Measurements from ENCODE around the gene OSBPL10.
A peak's percentile ranks its signal among the peaks of the same experiment; 100 is the strongest.
"Not testable (repeated sequence)": the region's sequence is repeated elsewhere in the genome, so short reads cannot be mapped to it uniquely, and the experiment has no call there.

Gene OSBPL10

DNA sequence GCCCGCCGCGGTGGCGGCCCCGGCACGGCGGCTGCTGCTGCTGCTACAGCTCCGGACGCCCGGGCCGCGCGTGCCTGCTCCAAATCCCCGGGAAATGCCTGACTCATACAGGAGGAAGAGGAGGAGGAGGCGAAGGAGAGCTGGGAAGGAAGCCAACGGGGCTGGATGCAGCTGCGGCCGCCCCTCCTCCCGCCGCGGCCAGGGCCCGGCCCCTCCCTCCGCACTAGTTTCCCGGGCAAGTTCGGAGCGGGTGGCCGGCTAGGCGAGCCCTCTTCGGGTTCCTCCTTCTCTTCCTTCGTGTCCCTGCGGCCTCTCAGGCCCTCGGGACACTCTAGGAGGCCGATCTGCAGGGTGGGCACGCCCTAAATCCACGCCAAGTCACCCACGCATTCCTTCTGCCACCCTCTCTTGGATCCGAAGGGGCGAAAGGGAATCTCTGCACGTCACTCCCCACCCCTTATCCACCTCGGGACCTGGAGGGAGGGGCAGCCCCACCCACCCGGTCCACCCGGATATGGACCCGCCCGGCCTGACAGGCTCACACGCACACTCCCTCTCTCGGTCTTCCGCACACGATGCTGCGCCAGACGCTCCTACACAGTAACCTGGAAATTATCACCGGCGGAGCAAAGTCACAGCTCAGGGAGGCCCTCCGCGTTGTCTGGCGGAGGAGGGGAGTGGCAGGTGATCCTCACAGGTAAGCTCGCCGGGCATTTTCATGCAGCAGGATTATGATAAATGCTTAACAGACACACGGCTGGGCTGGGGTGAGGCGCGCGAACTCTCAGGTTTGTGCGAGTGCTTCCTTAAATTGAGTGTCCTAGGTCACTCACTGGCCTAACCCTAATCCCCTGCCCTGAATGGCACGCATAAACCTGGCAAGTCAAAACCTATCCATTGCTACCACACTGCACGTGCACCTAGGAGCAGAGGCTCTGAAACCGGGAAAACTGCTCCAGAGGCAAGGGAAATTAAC lies at the start of gene OSBPL10, which contains the start of gene ZNF860:
Gene OSBPL10 (minus strand): TSS at position 57 of the 976 bp plus-strand sequence. CDS start 83 bp downstream, outside the sequence.
Gene ZNF860 (plus strand): TSS at position 545 of the 976 bp plus-strand sequence. CDS start 7,330 bp downstream, outside the sequence.
- Histone ChIP-seq H3K4me3 (ENCODE audit: low read length) (peak within 1 kb of the TSS; percentile 90), H3K9ac (ENCODE audit: low read depth, low read length) (peak within 1 kb of the TSS; percentile 81; the same call in 1 of the 2 replicates), H3K27me3 (ENCODE audit: insufficient read depth, low read length) (peaks cover 22% of the 10 kb centered on the region), H3K4me1 (ENCODE audit: insufficient read depth, low read length) (peaks cover 6% of the 10 kb centered on the region; the same call in 1 of the 2 replicates), H3K36me3 (ENCODE audit: insufficient read depth, low read depth, low read length) (peaks cover 8% of the 10 kb centered on the region; the same call in 1 of the 2 replicates), H3K9me3 (ENCODE audit: insufficient read depth, low read depth, low read length) (no peaks in the 10 kb centered on the region), H3K27ac (ENCODE audit: low read length) (peak within 1 kb of the TSS; percentile 44)

DNA sequence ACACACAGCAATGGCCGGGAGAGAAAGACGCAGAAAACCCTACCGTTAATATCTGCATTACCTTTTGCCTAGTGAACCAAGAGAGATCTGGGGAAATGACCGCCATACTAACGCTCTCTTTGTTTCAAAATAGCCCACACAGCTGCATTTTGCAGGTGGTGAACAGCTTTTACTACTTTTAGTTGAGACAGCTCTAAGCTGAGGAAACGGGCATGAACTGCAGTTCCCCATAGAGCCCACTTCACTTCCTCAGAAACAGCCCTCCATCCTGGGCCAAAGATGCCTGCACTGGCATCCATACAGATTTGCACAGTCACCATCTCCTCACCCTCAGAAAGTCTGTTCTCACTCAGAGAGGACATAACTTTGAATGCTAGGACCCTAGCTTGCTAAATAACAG lies 45.5 kb upstream of the OSBPL10 start:
- Histone ChIP-seq H3K36me3 (ENCODE audit: insufficient read depth, low read depth, low read length) (no peaks in the 10 kb centered on the region), H3K4me1 (ENCODE audit: insufficient read depth, low read length) (no peaks in the 10 kb centered on the region), H3K27me3 (ENCODE audit: insufficient read depth, low read length) (no peaks in the 10 kb centered on the region), H3K4me3 (ENCODE audit: low read length) (no peak overlapping the region), H3K9me3 (ENCODE audit: insufficient read depth, low read depth, low read length) (no peaks in the 10 kb centered on the region), H3K27ac (ENCODE audit: low read length) (no peak overlapping the region), H3K9ac (ENCODE audit: low read depth, low read length) (no peak overlapping the region)

GRCh38 chr3:32022947-32023346 lies 41.9 kb upstream of the OSBPL10 start:
- H3K4me3 ChIP-seq (ENCODE audit: low read length), result no peak overlapping the region
- no peaks in the 10 kb centered on the region for H3K9me3 ChIP-seq (ENCODE audit: insufficient read depth, low read depth, low read length)

GRCh38 chr3:32021748-32022147 lies 40.7 kb upstream of the OSBPL10 start:
- no peak overlapping the region for H3K27ac ChIP-seq (ENCODE audit: low read length)
- H3K27me3 ChIP-seq (ENCODE audit: insufficient read depth, low read length), result no peaks in the 10 kb centered on the region
- H3K4me1 ChIP-seq (ENCODE audit: insufficient read depth, low read length), result no peaks in the 10 kb centered on the region

More at GRCh38 chr3:32022947-32023346, 41.9 kb upstream of the OSBPL10 start:
- Histone ChIP-seq H3K27ac (ENCODE audit: low read length) (no peak overlapping the region), H3K27me3 (ENCODE audit: insufficient read depth, low read length) (no peaks in the 10 kb centered on the region), H3K36me3 (ENCODE audit: insufficient read depth, low read depth, low read length) (no peaks in the 10 kb centered on the region), H3K4me1 (ENCODE audit: insufficient read depth, low read length) (no peaks in the 10 kb centered on the region), H3K9ac (ENCODE audit: low read depth, low read length) (no peak overlapping the region)

GRCh38 chr3:32021155-32021554 lies 40.1 kb upstream of the OSBPL10 start:
- Histone ChIP-seq H3K9me3 (ENCODE audit: insufficient read depth, low read depth, low read length) (no peaks in the 10 kb centered on the region), H3K4me3 (ENCODE audit: low read length) (no peak overlapping the region), H3K9ac (ENCODE audit: low read depth, low read length) (no peak overlapping the region), H3K36me3 (ENCODE audit: insufficient read depth, low read depth, low read length) (no peaks in the 10 kb centered on the region), H3K4me1 (ENCODE audit: insufficient read depth, low read length) (no peaks in the 10 kb centered on the region), H3K27ac (ENCODE audit: low read length) (no peak overlapping the region), H3K27me3 (ENCODE audit: insufficient read depth, low read length) (no peaks in the 10 kb centered on the region)

More at GRCh38 chr3:32021748-32022147, 40.7 kb upstream of the OSBPL10 start:
- no peak overlapping the region for H3K9ac ChIP-seq (ENCODE audit: low read depth, low read length)
- no peaks in the 10 kb centered on the region for H3K9me3 ChIP-seq (ENCODE audit: insufficient read depth, low read depth, low read length)
- no peaks in the 10 kb centered on the region for H3K36me3 ChIP-seq (ENCODE audit: insufficient read depth, low read depth, low read length)
- no peak overlapping the region for H3K4me3 ChIP-seq (ENCODE audit: low read length)

- no peak overlapping the region for H3K9ac ChIP-seq (ENCODE audit: low read depth, low read length)
- no peak overlapping the region for H3K27ac ChIP-seq (ENCODE audit: low read length)
- no peak overlapping the region for H3K4me3 ChIP-seq (ENCODE audit: low read length)
- no peaks in the 10 kb centered on the region for H3K27me3 ChIP-seq (ENCODE audit: insufficient read depth, low read length)
- H3K36me3 ChIP-seq (ENCODE audit: insufficient read depth, low read depth, low read length), result no peaks in the 10 kb centered on the region
- H3K9me3 ChIP-seq (ENCODE audit: insufficient read depth, low read depth, low read length), result no peaks in the 10 kb centered on the region
- no peaks in the 10 kb centered on the region for H3K4me1 ChIP-seq (ENCODE audit: insufficient read depth, low read length)
These were observed 37.9 kb upstream of the OSBPL10 start for GRCh38 chr3:32018757-32019564.

DNA sequence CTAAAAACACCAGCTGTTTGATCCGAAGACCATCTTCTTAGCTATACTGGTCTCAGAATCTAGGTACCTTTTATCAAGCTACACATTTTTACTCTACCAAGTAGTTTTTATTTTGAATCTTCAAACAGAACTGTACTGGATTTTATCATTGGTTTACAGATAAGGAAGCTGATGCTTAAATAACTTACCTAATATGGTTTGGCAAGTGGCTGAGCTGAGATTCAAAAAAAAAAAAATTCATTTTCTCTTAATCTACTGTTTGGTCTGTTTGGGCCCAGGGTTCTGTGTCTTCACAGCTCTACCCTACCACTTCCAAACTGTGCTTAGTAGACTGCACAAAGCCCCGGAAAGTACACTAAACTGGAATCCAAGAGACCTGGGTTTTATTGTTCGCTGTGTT lies 36.2 kb upstream of the OSBPL10 start:
- no peak overlapping the region for H3K4me3 ChIP-seq (ENCODE audit: low read length)

GRCh38 chr3:32015638-32016037 lies 34.6 kb upstream of the OSBPL10 start:
- not testable (repeated sequence) for H3K9me3 ChIP-seq (ENCODE audit: insufficient read depth, low read depth, low read length); H3K27me3 ChIP-seq (ENCODE audit: insufficient read depth, low read length); H3K4me3 ChIP-seq (ENCODE audit: low read length); H3K4me1 ChIP-seq (ENCODE audit: insufficient read depth, low read length); H3K27ac ChIP-seq (ENCODE audit: low read length); H3K9ac ChIP-seq (ENCODE audit: low read depth, low read length); H3K36me3 ChIP-seq (ENCODE audit: insufficient read depth, low read depth, low read length)

More for the DNA sequence above, 36.2 kb upstream of the OSBPL10 start:
- H3K4me1 ChIP-seq (ENCODE audit: insufficient read depth, low read length), result no peaks in the 10 kb centered on the region
- H3K9ac ChIP-seq (ENCODE audit: low read depth, low read length), result no peak overlapping the region
- H3K9me3 ChIP-seq (ENCODE audit: insufficient read depth, low read depth, low read length), result no peaks in the 10 kb centered on the region
- H3K27me3 ChIP-seq (ENCODE audit: insufficient read depth, low read length), result no peaks in the 10 kb centered on the region
- H3K36me3 ChIP-seq (ENCODE audit: insufficient read depth, low read depth, low read length), result no peaks in the 10 kb centered on the region
- no peak overlapping the region for H3K27ac ChIP-seq (ENCODE audit: low read length)

- not testable (repeated sequence) for H3K9ac ChIP-seq (ENCODE audit: low read depth, low read length); H3K9me3 ChIP-seq (ENCODE audit: insufficient read depth, low read depth, low read length); H3K27me3 ChIP-seq (ENCODE audit: insufficient read depth, low read length); H3K27ac ChIP-seq (ENCODE audit: low read length); H3K4me3 ChIP-seq (ENCODE audit: low read length); H3K4me1 ChIP-seq (ENCODE audit: insufficient read depth, low read length); H3K36me3 ChIP-seq (ENCODE audit: insufficient read depth, low read depth, low read length)
These were observed 29.6 kb upstream of the OSBPL10 start for GRCh38 chr3:32010699-32011098.

DNA sequence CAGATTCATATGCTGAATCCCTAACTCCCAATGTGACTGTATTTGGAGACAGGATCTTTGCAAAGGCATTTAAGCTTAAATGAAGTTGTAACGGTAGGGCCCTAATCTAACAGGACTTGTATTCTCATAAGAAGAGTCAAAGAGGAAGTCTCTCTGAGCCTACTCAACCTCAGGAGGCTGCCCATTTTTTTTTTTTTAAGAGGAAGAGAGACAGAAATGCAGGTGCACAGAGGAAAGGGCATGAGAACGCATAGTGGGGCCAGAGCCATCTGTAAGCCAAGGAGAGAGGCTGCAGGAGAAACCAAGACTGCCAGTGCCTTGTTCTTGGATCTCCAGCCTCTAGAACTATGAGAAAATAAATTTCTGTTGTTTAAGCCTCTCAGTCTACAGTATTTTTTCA lies 28.9 kb upstream of the OSBPL10 start:
- no peaks in the 10 kb centered on the region for H3K36me3 ChIP-seq (ENCODE audit: insufficient read depth, low read depth, low read length)
- H3K4me1 ChIP-seq (ENCODE audit: insufficient read depth, low read length), result no peaks in the 10 kb centered on the region
- peaks cover 5% of the 10 kb centered on the region for H3K9me3 ChIP-seq (ENCODE audit: insufficient read depth, low read depth, low read length)
- H3K9ac ChIP-seq (ENCODE audit: low read depth, low read length), result no peak overlapping the region
- H3K27ac ChIP-seq (ENCODE audit: low read length), result no peak overlapping the region
- no peak overlapping the region for H3K4me3 ChIP-seq (ENCODE audit: low read length)
- H3K27me3 ChIP-seq (ENCODE audit: insufficient read depth, low read length), result no peaks in the 10 kb centered on the region

DNA sequence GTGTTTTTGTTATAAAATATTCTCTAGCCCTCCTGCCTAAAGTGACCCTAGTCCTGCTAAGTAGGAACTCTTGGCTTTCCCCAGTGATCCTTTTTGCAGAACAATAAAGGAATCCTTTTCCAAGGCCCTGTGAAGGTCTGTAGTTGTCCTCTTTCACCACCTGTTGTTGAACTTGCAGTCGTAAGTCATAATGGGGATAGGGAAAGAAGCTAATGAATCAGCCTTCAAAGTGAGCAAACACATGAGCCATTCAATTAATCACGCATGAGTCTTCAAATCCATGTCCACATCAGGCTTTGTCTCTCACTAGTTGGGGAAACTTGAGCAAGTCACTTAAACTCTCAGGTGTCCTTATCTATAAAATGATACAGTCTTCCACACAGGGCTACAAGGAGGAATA lies 28.0 kb upstream of the OSBPL10 start:
- Histone ChIP-seq H3K9ac (ENCODE audit: low read depth, low read length) (no peak overlapping the region), H3K27ac (ENCODE audit: low read length) (no peak overlapping the region), H3K4me3 (ENCODE audit: low read length) (no peak overlapping the region), H3K27me3 (ENCODE audit: insufficient read depth, low read length) (no peaks in the 10 kb centered on the region), H3K9me3 (ENCODE audit: insufficient read depth, low read depth, low read length) (peaks cover 5% of the 10 kb centered on the region), H3K36me3 (ENCODE audit: insufficient read depth, low read depth, low read length) (no peaks in the 10 kb centered on the region), H3K4me1 (ENCODE audit: insufficient read depth, low read length) (no peaks in the 10 kb centered on the region)

All from iPS-20b (cell line).